Kasumi-1 (cell line): ENCODE results near the gene FNDC7.
A peak's percentile ranks its signal among the peaks of the same experiment; 100 is the strongest.
"Not testable (repeated sequence)": the region's sequence is repeated elsewhere in the genome, so short reads cannot be mapped to it uniquely, and the experiment has no call there.

Experiments
- DNase-seq, 2 experiments: peaks; one replicate each; lab custom pipeline; 2025; lab: John Stamatoyannopoulos, UW

FNDC7 gene

GRCh38 chr1:108742253-108742652, 29.5 kb downstream of the FNDC7 start:
- DNase-seq: no peak

GRCh38 chr1:108745980-108746381, 33.3 kb downstream of the FNDC7 start:
- DNase-seq: no peak

GRCh38 chr1:108746382-108747170, 33.9 kb downstream of the FNDC7 start, which contains the start of gene STXBP3:
Gene STXBP3 (plus strand): TSS chr1:108746674. CDS start chr1:108746738, 64 bp downstream.
- DNase-seq: peak; percentile 94 to 96

- DNase-seq: peak; percentile 76 to 81
Measured at GRCh38 chr1:108747171-108747850, 34.6 kb downstream of the FNDC7 start.

- DNase-seq: no peak
Measured at GRCh38 chr1:108747898-108748297, 35.2 kb downstream of the FNDC7 start.

- no peak for DNase-seq
Measured at GRCh38 chr1:108749081-108749480, 36.4 kb downstream of the FNDC7 start.

GRCh38 chr1:108750476-108751181, 37.9 kb downstream of the FNDC7 start:
- DNase-seq: no peak

- DNase-seq: no peak
Measured at GRCh38 chr1:108753363-108753762, 40.7 kb downstream of the FNDC7 start.

- DNase-seq: no peak
Measured at GRCh38 chr1:108758796-108759195, 46.1 kb downstream of the FNDC7 start.

GRCh38 chr1:108767115-108767514, 54.4 kb downstream of the FNDC7 start:
- DNase-seq: no peak

GRCh38 chr1:108767708-108768107, 55.0 kb downstream of the FNDC7 start:
- no peak for DNase-seq

GRCh38 chr1:108777839-108778238, 65.1 kb downstream of the FNDC7 start:
- DNase-seq: no peak

GRCh38 chr1:108779455-108779854, 66.7 kb downstream of the FNDC7 start:
- no peak for DNase-seq

- DNase-seq: no peak
Measured at GRCh38 chr1:108780937-108781574, 68.3 kb downstream of the FNDC7 start.

- DNase-seq: not testable (repeated sequence)
Measured at GRCh38 chr1:108781575-108781944, 68.9 kb downstream of the FNDC7 start.

- DNase-seq: no peak
Measured at GRCh38 chr1:108785264-108785663, 72.6 kb downstream of the FNDC7 start.

- no peak for DNase-seq
Measured at GRCh38 chr1:108785880-108786279, 73.2 kb downstream of the FNDC7 start.

- no peak for DNase-seq
Measured at GRCh38 chr1:108791790-108792189, 79.1 kb downstream of the FNDC7 start.
